ENCODE results near the gene AICDA. TPM values are rescaled to one million over a fixed set of nuclear protein-coding genes. Genes with fewer than 3 reads are reported as not detected.

Gene AICDA

GRCh38 chr12:8553088-8553627 lies 59.5 kb downstream of the AICDA start:
- Histone ChIP-seq H3K9me3 (replicated peaks; ENCODE audit: low read length) (no peaks in the 10 kb centered on the region), H3K4me2 (ENCODE audit: low read length) (no peak overlapping the region), H3K36me3 (ENCODE audit: insufficient read depth, low read length) (no peaks in the 10 kb centered on the region), H3K4me1 (ENCODE audit: control insufficient read depth, insufficient read depth, low read length) (no peaks in the 10 kb centered on the region), H3K9ac (ENCODE audit: low read depth, low read length) (no peak overlapping the region), H3K4me3 (ENCODE audit: low read length) (no peak overlapping the region), H3K27me3 (ENCODE audit: control insufficient read depth, insufficient read depth, low read length) (no peaks in the 10 kb centered on the region)

Small RNA genes within 50 kb of the gene (small RNA-seq; reads per million reads assigned to genes)
- gene RF00019 = not detected
- not detected for gene RF00564
